Glomerular visceral epithelial cell (primary cell): ENCODE data around the gene OR2G3.
A peak's percentile ranks its signal among the peaks of the same experiment; 100 is the strongest.

Experiments used
- DNase-seq: peaks from one replicate; pipeline ENCODE4 v3.0.0-alpha.2; 2016; ENCODE audit errors: extremely low spot score

OR2G3 gene

GRCh38 chr1:247605286-247605685 is at the start of gene OR2G3:
Gene OR2G3, plus strand, starts transcription at chr1:247605586. Its CDS starts 0 bp downstream, at chr1:247605586.
- no peak for DNase-seq

GRCh38 chr1:247557926-247558674 is 47.3 kb upstream of the OR2G3 start:
- no peak for DNase-seq

- DNase-seq: no peak
Observed at GRCh38 chr1:247561711-247562110, 43.7 kb upstream of the OR2G3 start.

- DNase-seq: no peak
Observed at GRCh38 chr1:247562198-247562597, 43.2 kb upstream of the OR2G3 start.

DNA sequence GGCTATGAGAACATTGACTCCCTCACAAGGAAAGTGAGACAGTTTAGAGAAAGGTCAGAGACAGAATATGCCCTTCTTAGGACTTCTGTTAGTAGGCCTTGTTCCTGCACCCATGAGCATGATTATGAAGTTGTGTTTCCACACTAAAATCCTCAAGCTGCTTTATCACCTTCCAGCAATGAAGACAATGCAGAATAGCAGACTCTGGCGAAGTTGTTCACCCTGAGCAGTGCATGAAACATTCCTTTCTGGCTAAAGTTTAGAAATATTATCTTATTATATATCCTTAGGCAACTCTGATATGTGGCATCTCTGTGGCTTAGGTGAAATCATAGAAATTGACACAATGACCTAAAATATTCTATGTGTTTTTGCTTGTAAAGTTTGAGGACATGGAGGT is 31.1 kb upstream of the OR2G3 start:
- no peak for DNase-seq

DNA sequence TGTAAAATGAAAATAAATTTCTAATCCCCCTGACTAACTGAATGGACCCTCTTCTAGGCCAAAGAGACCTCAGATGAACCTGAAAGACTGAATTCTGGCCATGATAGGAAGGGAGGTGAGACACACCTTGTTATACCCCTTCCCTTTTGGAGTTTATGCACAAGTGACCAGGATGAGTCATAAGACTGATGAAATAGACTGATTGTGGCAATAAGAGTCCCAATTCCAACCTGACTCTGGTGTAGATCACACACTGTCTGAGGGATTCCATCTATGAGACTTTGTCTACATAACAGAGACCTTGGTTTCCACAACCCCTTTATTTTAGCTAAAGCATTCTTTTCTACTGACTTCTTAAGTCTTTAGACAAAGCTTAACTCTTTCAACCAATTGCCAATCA is 30.7 kb upstream of the OR2G3 start:
- no peak for DNase-seq

DNA sequence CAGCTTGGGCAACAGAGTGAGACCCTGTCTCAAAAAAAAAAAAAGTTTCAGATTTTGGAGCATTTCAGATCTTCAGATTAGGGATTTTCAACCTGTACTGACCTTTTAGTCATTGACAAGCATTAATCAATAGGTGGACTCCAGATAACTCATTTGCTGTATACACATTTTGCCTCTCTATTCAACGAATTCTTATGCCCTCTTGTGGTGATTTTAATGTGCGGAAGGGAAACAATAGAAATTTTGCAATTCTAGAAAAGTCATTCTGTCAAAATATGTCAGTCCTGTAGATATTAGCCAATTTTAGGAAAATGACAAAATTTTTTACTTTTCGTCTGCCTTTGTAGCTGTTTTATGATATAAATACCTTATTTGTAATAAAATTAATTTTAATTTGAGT is 28.9 kb upstream of the OR2G3 start:
- DNase-seq: peak; percentile 8

DNA sequence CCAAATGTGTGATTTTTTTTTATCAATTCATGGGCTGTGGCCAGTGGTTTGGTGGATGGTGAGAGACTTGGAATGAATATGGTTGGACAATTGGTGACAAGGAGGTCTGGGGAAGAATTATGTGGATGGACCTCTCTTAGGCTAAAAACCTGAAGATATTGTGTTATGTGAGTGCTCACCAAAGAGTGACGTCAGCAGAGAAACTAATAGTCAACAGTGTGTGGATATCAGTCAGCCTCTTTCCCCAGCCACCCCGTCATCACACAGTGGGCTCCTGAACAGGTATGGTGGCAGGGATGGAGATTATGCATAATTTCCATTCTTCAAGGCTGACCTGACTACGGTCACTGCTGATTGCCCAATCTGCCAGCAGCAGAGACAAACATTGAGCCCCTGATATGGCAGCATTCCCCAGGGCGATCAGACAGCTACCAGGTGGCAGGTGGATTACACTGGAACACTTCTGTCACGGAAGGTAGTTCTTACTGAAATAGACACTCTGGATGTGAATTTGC is 26.4 kb upstream of the OR2G3 start:
- no peak for DNase-seq

- no peak for DNase-seq
Observed at GRCh38 chr1:247588060-247588459, 17.3 kb upstream of the OR2G3 start, which contains the start of gene OR2G2. Gene OR2G2, plus strand, starts transcription at chr1:247588360. Its CDS starts 0 bp downstream, at chr1:247588360.

GRCh38 chr1:247613405-247613804 is 8.0 kb downstream of the OR2G3 start:
- no peak for DNase-seq

- DNase-seq: no peak
Observed at GRCh38 chr1:247614625-247615024, 9.2 kb downstream of the OR2G3 start.

GRCh38 chr1:247627951-247628350 is 22.6 kb downstream of the OR2G3 start:
- DNase-seq: no peak

- DNase-seq: no peak
Observed at GRCh38 chr1:247638011-247638410, 32.6 kb downstream of the OR2G3 start.

DNA sequence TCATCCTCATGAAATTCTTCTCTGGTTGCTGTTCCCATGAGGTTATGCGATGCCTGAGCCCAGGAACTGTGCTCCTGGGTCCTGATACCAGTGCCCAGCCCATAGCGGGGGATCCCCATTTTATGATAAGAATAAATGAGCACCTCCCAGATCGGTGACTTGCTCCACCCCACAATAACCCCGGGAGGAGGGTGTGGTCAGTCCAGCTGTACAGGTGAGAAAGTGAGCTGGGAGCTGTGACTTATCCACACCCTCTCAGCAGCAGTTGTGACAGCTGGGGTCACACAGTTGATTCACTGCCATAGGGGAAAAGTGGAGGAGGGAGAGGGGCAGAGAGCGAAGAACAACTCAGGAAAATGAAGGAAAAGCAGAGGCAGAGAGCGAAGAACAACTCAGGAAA is 33.4 kb downstream of the OR2G3 start:
- DNase-seq: no peak

DNA sequence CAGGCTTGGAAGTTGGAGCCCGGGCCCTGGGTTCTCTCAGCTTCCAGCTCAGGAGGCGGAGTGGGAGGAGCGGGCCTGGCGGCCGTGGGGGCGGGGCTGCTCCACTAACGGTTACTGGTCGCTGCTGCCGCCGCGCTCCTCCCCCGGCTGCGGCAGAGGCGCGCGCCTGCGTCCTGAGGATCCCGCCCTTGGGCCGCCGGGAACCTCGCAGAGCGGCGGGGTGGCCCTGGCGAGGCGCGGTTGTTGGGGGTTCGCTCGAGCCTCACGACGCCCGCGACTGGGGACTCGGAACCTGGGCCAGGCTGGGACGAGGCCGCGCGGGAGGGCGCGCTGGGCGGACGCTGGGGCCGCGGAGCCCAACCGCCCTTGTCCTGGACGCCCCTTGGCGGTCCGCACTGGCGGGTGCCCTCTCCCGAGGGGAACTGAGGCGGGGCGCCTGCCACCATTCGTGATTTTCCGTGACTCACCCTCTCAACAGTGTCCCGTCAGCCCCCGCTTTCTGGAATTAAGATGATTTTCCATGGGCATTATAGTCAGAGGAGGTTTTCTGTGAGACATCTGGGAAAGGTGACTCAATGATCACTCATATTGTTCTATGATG is 34.1 kb downstream of the OR2G3 start:
- DNase-seq: peak; percentile 58

GRCh38 chr1:247642742-247643141 is 37.4 kb downstream of the OR2G3 start:
- no peak for DNase-seq

DNA sequence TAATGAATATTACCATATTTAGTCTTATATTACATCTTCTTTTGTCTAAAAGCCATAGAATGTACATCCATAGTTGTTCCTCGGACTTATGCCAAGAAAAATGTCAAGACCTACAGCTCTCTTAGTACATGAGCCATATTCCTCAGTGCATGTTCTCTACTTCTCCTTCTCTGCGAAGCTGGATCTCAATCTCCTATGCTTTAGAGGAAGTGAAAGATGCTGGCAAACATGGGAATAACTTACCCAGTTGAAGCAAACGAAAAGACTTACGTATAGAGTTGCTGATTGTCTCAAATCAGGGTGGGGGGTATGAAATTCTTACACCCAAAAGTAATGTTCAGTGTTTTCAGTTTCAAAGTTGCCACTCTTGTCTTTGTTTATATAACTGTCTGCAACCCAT is 41.5 kb downstream of the OR2G3 start:
- no peak for DNase-seq

DNA sequence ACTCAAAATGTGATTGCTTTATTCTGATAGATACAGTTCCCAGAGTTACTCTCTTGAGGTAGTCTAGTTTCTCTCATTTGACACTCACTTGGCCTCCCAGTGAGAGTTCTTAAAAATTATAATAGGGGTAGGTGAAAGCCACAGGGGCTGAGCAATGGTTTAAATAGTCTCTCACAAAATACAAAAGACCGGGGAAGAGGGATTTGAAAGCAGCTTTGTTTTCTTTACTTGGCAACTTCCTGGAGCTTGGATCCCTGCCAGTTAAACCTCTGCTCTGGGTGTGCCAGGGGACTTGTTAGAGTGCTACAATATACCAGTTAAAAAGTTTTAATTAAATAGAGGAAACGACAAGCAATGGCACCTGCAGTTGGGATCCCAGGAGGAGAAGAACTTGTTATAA is 42.5 kb downstream of the OR2G3 start:
- peak; percentile 9 for DNase-seq

DNA sequence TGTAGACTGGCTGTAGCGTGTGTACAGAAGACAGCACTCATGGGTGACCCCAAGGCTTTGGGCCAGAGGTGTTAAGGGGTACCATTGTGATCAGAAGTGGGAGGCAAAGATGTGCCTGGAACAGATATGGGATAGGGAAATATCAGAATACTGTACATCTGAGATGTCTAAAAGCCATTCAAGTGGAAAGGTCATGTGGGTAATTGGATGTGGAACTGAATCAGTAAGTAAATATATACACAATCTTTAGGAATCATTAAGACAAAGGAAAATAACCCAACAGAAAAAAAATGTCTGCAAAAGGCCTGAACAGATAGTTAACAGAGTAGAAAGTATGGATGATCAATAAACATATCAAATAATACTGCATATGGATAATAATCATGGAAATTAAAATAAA is 47.7 kb downstream of the OR2G3 start:
- DNase-seq: no peak
